ENCODE measurements around the gene CFAP161. TPM values are rescaled to one million over a fixed set of nuclear protein-coding genes. Genes with fewer than 3 reads are reported as not detected.

Gene CFAP161
- total RNA-seq, 4 donors from 2014 or later, result 0.48 to 1.1 TPM; not detected in 2

GRCh38 chr15:81182756-81183438 is 48.8 kb downstream of the CFAP161 start:
- ATAC-seq (ENCODE audit: low FRiP score) (peak; percentile 69), DNase-seq (ENCODE audit: low spot score) (no peak)
- TF ChIP-seq CTCF (IDR thresholded peaks at IDR 0.05), result no peak

GRCh38 chr15:81183439-81183775 is 49.3 kb downstream of the CFAP161 start:
- TF ChIP-seq CTCF (IDR thresholded peaks at IDR 0.05), result no peak
- DNase-seq (ENCODE audit: low spot score) (no peak), ATAC-seq (ENCODE audit: low FRiP score) (no peak)

GRCh38 chr15:81184188-81184587 is 50.1 kb downstream of the CFAP161 start:
- peak; percentile 18 for ATAC-seq (ENCODE audit: low FRiP score)
- TF ChIP-seq CTCF (IDR thresholded peaks at IDR 0.05), result no peak
- DNase-seq (ENCODE audit: low spot score), result no peak

- DNase-seq (ENCODE audit: low spot score) (no peak), ATAC-seq (ENCODE audit: low FRiP score) (no peak)
- TF ChIP-seq CTCF (IDR thresholded peaks at IDR 0.05), result no peak
Measured at GRCh38 chr15:81185631-81186295, 51.7 kb downstream of the CFAP161 start.

GRCh38 chr15:81188354-81188753 is 54.3 kb downstream of the CFAP161 start:
- no peak for ATAC-seq (ENCODE audit: low FRiP score)
- no peak for DNase-seq (ENCODE audit: low spot score)
- no peak for TF ChIP-seq CTCF (IDR thresholded peaks at IDR 0.05)

GRCh38 chr15:81189583-81190283 is 55.7 kb downstream of the CFAP161 start:
- ATAC-seq (ENCODE audit: low FRiP score), result peak; percentile 81
- DNase-seq (ENCODE audit: low spot score), result no peak
- no peak for TF ChIP-seq CTCF (IDR thresholded peaks at IDR 0.05)

Data from omental fat pad (tissue), 4 donors.